ENCODE data around the gene WARS2.
"Not testable (repeated sequence)": the region's sequence is repeated elsewhere in the genome, so short reads cannot be mapped to it uniquely, and the experiment has no call there.

WARS2 gene

DNA sequence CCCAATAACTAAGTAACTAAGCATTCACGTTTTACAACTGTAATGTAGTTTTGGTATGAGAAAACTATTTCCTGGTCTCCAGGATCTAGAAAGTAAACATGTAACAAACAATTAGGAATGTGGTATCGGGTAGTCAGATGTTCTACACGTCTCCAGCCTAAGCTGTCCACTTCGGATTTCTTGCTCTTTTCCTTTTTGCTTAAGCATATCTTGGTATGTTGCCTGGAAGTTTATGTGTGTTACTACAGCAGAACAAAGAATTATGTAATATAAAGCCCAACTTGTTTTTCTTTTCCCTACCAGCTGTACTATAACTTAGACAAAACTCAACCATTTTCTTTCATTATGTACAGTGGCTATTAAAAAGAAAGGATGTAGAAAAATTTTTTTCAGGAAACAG lies 20.4 kb upstream of the WARS2 start:
- no peak overlapping the region for H3K4me3 ChIP-seq (ENCODE audit: insufficient read depth, low read depth, low read length, poor library complexity, severe bottlenecking)

DNA sequence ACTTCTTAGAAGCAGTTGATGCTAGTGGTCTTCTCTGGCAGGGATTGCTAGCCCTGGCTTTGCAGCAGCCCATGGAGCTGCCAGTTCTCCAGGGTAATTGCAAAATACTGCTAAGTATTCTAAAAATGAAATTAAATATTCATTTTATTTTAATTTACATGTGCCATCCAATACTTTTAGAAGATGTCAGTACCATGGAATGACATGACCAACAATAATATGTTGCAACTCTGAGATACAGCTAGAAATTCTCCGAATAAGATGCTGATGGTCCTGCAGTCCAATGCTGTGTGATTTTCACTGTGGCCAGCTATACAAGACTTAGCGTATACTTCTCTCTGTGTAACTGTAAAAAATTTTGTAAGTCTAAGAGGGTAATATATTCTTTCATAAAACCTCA lies 20.0 kb upstream of the WARS2 start:
- DNase-seq = no peak
- Histone ChIP-seq H3K9me3 (ENCODE audit: control insufficient read depth, low read length) (no peaks in the 10 kb centered on the region), H3K27me3 (replicated peaks; ENCODE audit: control insufficient read depth, insufficient read depth, low read length, poor library complexity, severe bottlenecking) (no peaks in the 10 kb centered on the region), H3K27ac (ENCODE audit: insufficient read depth, low read length, poor library complexity, severe bottlenecking) (no peak overlapping the region), H3K4me3 (ENCODE audit: insufficient read depth, low read depth, low read length, poor library complexity, severe bottlenecking) (no peak overlapping the region), H3K36me3 (ENCODE audit: control insufficient read depth, insufficient read depth, low read length) (peaks cover 21% of the 10 kb centered on the region), H3K4me1 (ENCODE audit: control insufficient read depth, insufficient read depth, low read length, poor library complexity, severe bottlenecking) (no peaks in the 10 kb centered on the region)

More for the DNA sequence above, 20.4 kb upstream of the WARS2 start:
- H3K9me3 ChIP-seq (ENCODE audit: control insufficient read depth, low read length) = no peaks in the 10 kb centered on the region
- H3K4me1 ChIP-seq (ENCODE audit: control insufficient read depth, insufficient read depth, low read length, poor library complexity, severe bottlenecking) = no peaks in the 10 kb centered on the region
- H3K27me3 ChIP-seq (replicated peaks; ENCODE audit: control insufficient read depth, insufficient read depth, low read length, poor library complexity, severe bottlenecking) = no peaks in the 10 kb centered on the region
- no peak for DNase-seq
- peaks cover 21% of the 10 kb centered on the region for H3K36me3 ChIP-seq (ENCODE audit: control insufficient read depth, insufficient read depth, low read length)
- H3K27ac ChIP-seq (ENCODE audit: insufficient read depth, low read length, poor library complexity, severe bottlenecking) = no peak overlapping the region

GRCh38 chr1:119159966-119160365 lies 19.5 kb upstream of the WARS2 start:
- no peak for DNase-seq
- H3K4me1 ChIP-seq (ENCODE audit: control insufficient read depth, insufficient read depth, low read length, poor library complexity, severe bottlenecking) = no peaks in the 10 kb centered on the region
- peaks cover 21% of the 10 kb centered on the region for H3K36me3 ChIP-seq (ENCODE audit: control insufficient read depth, insufficient read depth, low read length)
- H3K27me3 ChIP-seq (replicated peaks; ENCODE audit: control insufficient read depth, insufficient read depth, low read length, poor library complexity, severe bottlenecking) = no peaks in the 10 kb centered on the region
- H3K4me3 ChIP-seq (ENCODE audit: insufficient read depth, low read depth, low read length, poor library complexity, severe bottlenecking) = no peak overlapping the region
- H3K27ac ChIP-seq (ENCODE audit: insufficient read depth, low read length, poor library complexity, severe bottlenecking) = no peak overlapping the region
- H3K9me3 ChIP-seq (ENCODE audit: control insufficient read depth, low read length) = no peaks in the 10 kb centered on the region

GRCh38 chr1:119159111-119159510 lies 18.7 kb upstream of the WARS2 start:
- H3K9me3 ChIP-seq (ENCODE audit: control insufficient read depth, low read length) = no peaks in the 10 kb centered on the region
- no peaks in the 10 kb centered on the region for H3K4me1 ChIP-seq (ENCODE audit: control insufficient read depth, insufficient read depth, low read length, poor library complexity, severe bottlenecking)
- no peak for DNase-seq
- H3K27ac ChIP-seq (ENCODE audit: insufficient read depth, low read length, poor library complexity, severe bottlenecking) = no peak overlapping the region
- H3K4me3 ChIP-seq (ENCODE audit: insufficient read depth, low read depth, low read length, poor library complexity, severe bottlenecking) = no peak overlapping the region
- H3K36me3 ChIP-seq (ENCODE audit: control insufficient read depth, insufficient read depth, low read length) = peaks cover 21% of the 10 kb centered on the region
- no peaks in the 10 kb centered on the region for H3K27me3 ChIP-seq (replicated peaks; ENCODE audit: control insufficient read depth, insufficient read depth, low read length, poor library complexity, severe bottlenecking)

DNA sequence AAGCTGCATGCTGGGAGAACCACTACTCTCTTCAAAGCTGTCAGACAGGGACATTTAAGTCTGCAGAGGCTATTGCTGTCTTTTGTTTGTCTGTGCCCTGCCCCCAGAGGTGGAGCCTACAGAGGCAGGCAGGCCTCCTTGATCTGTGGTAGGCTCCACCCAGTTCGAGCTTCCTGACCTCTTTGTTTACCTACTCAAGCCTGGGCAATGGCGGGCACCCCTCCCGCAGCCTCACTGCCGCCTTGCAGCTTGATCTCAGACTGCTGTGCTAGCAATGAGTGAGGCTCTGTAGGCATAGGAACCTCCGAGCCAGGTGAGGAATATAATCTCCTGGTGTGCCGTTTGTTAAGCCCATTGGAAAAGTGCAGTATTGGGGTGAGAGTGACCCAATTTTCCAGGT lies 16.3 kb upstream of the WARS2 start:
- H3K27me3 ChIP-seq (replicated peaks; ENCODE audit: control insufficient read depth, insufficient read depth, low read length, poor library complexity, severe bottlenecking); H3K4me1 ChIP-seq (ENCODE audit: control insufficient read depth, insufficient read depth, low read length, poor library complexity, severe bottlenecking); H3K9me3 ChIP-seq (ENCODE audit: control insufficient read depth, low read length); H3K27ac ChIP-seq (ENCODE audit: insufficient read depth, low read length, poor library complexity, severe bottlenecking); H3K4me3 ChIP-seq (ENCODE audit: insufficient read depth, low read depth, low read length, poor library complexity, severe bottlenecking); DNase-seq: not testable (repeated sequence)
- peaks cover 21% of the 10 kb centered on the region for H3K36me3 ChIP-seq (ENCODE audit: control insufficient read depth, insufficient read depth, low read length)

- DNase-seq; H3K4me1 ChIP-seq (ENCODE audit: control insufficient read depth, insufficient read depth, low read length, poor library complexity, severe bottlenecking); H3K4me3 ChIP-seq (ENCODE audit: insufficient read depth, low read depth, low read length, poor library complexity, severe bottlenecking); H3K9me3 ChIP-seq (ENCODE audit: control insufficient read depth, low read length); H3K27ac ChIP-seq (ENCODE audit: insufficient read depth, low read length, poor library complexity, severe bottlenecking); H3K27me3 ChIP-seq (replicated peaks; ENCODE audit: control insufficient read depth, insufficient read depth, low read length, poor library complexity, severe bottlenecking): not testable (repeated sequence)
- peaks cover 19% of the 10 kb centered on the region for H3K36me3 ChIP-seq (ENCODE audit: control insufficient read depth, insufficient read depth, low read length)
Observed at GRCh38 chr1:119155069-119155468, 14.6 kb upstream of the WARS2 start.

- no peaks in the 10 kb centered on the region for H3K9me3 ChIP-seq (ENCODE audit: control insufficient read depth, low read length)
- no peak for DNase-seq
Observed at GRCh38 chr1:119150150-119150549, 9.7 kb upstream of the WARS2 start.

DNA sequence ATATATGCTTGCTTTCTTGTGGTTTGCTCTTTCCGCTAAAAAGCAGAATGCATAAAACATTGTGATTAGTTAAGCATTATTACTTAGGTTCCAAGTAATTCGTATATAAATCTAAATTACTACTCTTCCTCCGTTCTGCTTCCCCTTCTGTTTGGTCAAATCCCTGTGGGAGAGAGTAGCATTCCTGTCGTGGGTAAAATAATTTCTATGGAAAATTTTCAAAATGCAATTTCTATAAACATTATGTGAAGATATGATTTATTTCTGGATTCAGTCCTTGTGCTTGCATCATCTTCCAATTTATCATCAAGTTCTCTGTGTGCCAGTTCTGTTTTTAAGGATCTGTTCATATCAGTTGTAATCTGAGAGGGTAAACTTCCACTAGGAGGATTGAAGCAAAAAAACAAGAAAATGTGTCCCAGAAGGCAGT lies 7.2 kb upstream of the WARS2 start:
- no peak overlapping the region for H3K4me3 ChIP-seq (ENCODE audit: insufficient read depth, low read depth, low read length, poor library complexity, severe bottlenecking)
- DNase-seq = no peak
- H3K27me3 ChIP-seq (replicated peaks; ENCODE audit: control insufficient read depth, insufficient read depth, low read length, poor library complexity, severe bottlenecking) = no peaks in the 10 kb centered on the region
- H3K27ac ChIP-seq (ENCODE audit: insufficient read depth, low read length, poor library complexity, severe bottlenecking) = no peak overlapping the region
- H3K36me3 ChIP-seq (ENCODE audit: control insufficient read depth, insufficient read depth, low read length) = no peaks in the 10 kb centered on the region
- no peaks in the 10 kb centered on the region for H3K4me1 ChIP-seq (ENCODE audit: control insufficient read depth, insufficient read depth, low read length, poor library complexity, severe bottlenecking)
- no peaks in the 10 kb centered on the region for H3K9me3 ChIP-seq (ENCODE audit: control insufficient read depth, low read length)

More at GRCh38 chr1:119150150-119150549, 9.7 kb upstream of the WARS2 start:
- Histone ChIP-seq H3K36me3 (ENCODE audit: control insufficient read depth, insufficient read depth, low read length) (no peaks in the 10 kb centered on the region), H3K27ac (ENCODE audit: insufficient read depth, low read length, poor library complexity, severe bottlenecking) (no peak overlapping the region), H3K4me1 (ENCODE audit: control insufficient read depth, insufficient read depth, low read length, poor library complexity, severe bottlenecking) (no peaks in the 10 kb centered on the region), H3K4me3 (ENCODE audit: insufficient read depth, low read depth, low read length, poor library complexity, severe bottlenecking) (no peak overlapping the region), H3K27me3 (replicated peaks; ENCODE audit: control insufficient read depth, insufficient read depth, low read length, poor library complexity, severe bottlenecking) (no peaks in the 10 kb centered on the region)

DNA sequence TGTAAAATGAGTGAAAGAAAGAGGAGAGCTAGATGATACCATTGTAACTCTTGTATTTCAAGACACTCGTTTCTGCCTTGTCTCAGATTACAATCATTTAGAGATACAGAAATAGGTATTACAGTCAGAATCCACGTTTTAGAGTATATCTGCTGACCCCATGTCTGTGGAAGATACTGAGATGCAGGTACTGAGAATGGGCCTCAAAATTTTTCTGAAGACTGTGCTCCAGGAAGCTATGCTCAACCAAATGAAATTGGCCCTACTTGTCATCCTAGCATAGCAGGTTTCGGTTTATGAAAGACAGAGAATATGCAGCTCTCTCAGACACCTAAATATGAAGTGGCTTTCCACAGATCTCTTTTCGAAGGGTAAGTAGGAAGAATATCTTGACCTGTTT lies 6.0 kb upstream of the WARS2 start:
- H3K27ac ChIP-seq (ENCODE audit: insufficient read depth, low read length, poor library complexity, severe bottlenecking) = no peak overlapping the region
- H3K9me3 ChIP-seq (ENCODE audit: control insufficient read depth, low read length) = no peaks in the 10 kb centered on the region
- H3K36me3 ChIP-seq (ENCODE audit: control insufficient read depth, insufficient read depth, low read length) = no peaks in the 10 kb centered on the region
- H3K4me1 ChIP-seq (ENCODE audit: control insufficient read depth, insufficient read depth, low read length, poor library complexity, severe bottlenecking) = no peaks in the 10 kb centered on the region
- no peak overlapping the region for H3K4me3 ChIP-seq (ENCODE audit: insufficient read depth, low read depth, low read length, poor library complexity, severe bottlenecking)
- H3K27me3 ChIP-seq (replicated peaks; ENCODE audit: control insufficient read depth, insufficient read depth, low read length, poor library complexity, severe bottlenecking) = no peaks in the 10 kb centered on the region
- DNase-seq = no peak

GRCh38 chr1:119144813-119145212 lies 4.4 kb upstream of the WARS2 start:
- no peak overlapping the region for H3K27ac ChIP-seq (ENCODE audit: insufficient read depth, low read length, poor library complexity, severe bottlenecking)
- no peaks in the 10 kb centered on the region for H3K9me3 ChIP-seq (ENCODE audit: control insufficient read depth, low read length)
- no peak for DNase-seq
- H3K27me3 ChIP-seq (replicated peaks; ENCODE audit: control insufficient read depth, insufficient read depth, low read length, poor library complexity, severe bottlenecking) = no peaks in the 10 kb centered on the region
- H3K4me1 ChIP-seq (ENCODE audit: control insufficient read depth, insufficient read depth, low read length, poor library complexity, severe bottlenecking) = peaks cover 9% of the 10 kb centered on the region
- H3K36me3 ChIP-seq (ENCODE audit: control insufficient read depth, insufficient read depth, low read length) = no peaks in the 10 kb centered on the region
- H3K4me3 ChIP-seq (ENCODE audit: insufficient read depth, low read depth, low read length, poor library complexity, severe bottlenecking) = no peak overlapping the region

DNA sequence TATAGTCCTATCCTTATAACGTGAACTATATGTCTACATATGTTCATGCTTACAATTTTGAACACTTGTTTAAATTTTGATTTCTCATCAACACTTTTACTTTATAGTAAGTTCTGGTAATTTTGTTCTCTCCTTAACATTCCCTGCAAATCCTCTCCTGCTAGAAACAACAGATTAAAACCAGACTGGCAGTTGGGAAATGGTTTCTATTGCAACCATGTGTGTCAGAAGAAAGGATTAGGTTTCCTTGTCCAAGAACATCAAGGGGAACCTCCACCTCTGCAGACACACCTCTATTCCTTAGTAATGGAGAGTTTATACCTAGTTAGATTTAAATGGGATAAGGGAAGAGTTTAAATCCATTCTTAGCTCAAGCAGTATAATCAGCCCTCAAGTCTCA lies 3.3 kb upstream of the WARS2 start:
- H3K36me3 ChIP-seq (ENCODE audit: control insufficient read depth, insufficient read depth, low read length) = no peaks in the 10 kb centered on the region
- no peak overlapping the region for H3K4me3 ChIP-seq (ENCODE audit: insufficient read depth, low read depth, low read length, poor library complexity, severe bottlenecking)
- no peak for DNase-seq
- H3K9me3 ChIP-seq (ENCODE audit: control insufficient read depth, low read length) = no peaks in the 10 kb centered on the region
- H3K27ac ChIP-seq (ENCODE audit: insufficient read depth, low read length, poor library complexity, severe bottlenecking) = no peak overlapping the region
- peaks cover 18% of the 10 kb centered on the region for H3K4me1 ChIP-seq (ENCODE audit: control insufficient read depth, insufficient read depth, low read length, poor library complexity, severe bottlenecking)
- H3K27me3 ChIP-seq (replicated peaks; ENCODE audit: control insufficient read depth, insufficient read depth, low read length, poor library complexity, severe bottlenecking) = no peaks in the 10 kb centered on the region

Measured in effector memory CD4-positive, alpha-beta T cell (primary cell).